HAP-1 (cell line): Measurements from ENCODE around the gene CACNA1C.
A peak's percentile ranks its signal among the peaks of the same experiment; 100 is the strongest.

Source experiments
- DNase-seq, 2 experiments: peaks; one replicate each; pipeline ENCODE4 v3.0.0-alpha.2; 2016 to 2020; ENCODE audit warnings: low spot score in 2 of 2
- H3K27me3 ChIP-seq: fragments of 250-450 bp; sonication (Bioruptor Pico); 2 replicates; pipeline ENCODE4 v1.5.1; 2020; ENCODE audit warnings: low read depth, mild to moderate bottlenecking, moderate library complexity
- H3K36me3 ChIP-seq: fragments of 250-450 bp; sonication (Bioruptor Pico); replicated peaks from 2 replicates; pipeline ENCODE4 v1.5.1; 2020; ENCODE audit warnings: mild to moderate bottlenecking
- H3K4me1 ChIP-seq: fragments of 250-450 bp; sonication (Bioruptor Pico); 2 replicates; pipeline ENCODE4 v1.5.1; 2020; ENCODE audit warnings: mild to moderate bottlenecking
- H3K4me3 ChIP-seq: fragments of 250-450 bp; sonication (Bioruptor Pico); 2 replicates; pipeline ENCODE4 v1.5.1; 2020; ENCODE audit warnings: mild to moderate bottlenecking, moderate library complexity
- H3K9me3 ChIP-seq: fragments of 250-450 bp; sonication (Bioruptor Pico); 2 replicates; pipeline ENCODE4 v1.5.1; 2020; ENCODE audit warnings: mild to moderate bottlenecking, moderate library complexity
- in situ Hi-C: fragments of 300-500 bp; cut with MboI; formaldehyde crosslinking; loops from 3 replicates; pipeline ENCODE4 v1.14.3; 2020; ENCODE audit warnings: low sequenced_read_pairs, inconsistent platforms, mixed read lengths

CACNA1C gene

DNA sequence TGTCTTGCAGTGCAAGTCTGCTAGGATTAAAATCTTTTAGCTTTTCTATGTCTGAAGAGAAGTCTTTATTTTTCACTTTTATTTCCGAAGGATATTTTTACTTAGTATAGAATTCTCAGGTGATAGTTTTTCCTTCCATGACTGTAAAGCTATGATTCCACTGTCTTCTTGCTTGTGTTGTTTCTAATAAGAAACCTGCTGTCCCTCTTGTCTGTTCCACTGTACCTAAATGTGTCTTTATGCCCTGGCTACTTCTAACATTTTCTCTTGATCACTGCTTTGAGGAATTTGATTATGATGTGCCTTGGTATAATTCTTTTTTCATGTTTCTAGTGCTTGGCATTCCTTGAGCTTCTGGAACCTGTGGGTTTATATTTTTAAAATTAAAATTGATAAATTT is 228.7 kb downstream of the CACNA1C start:
- no peak for DNase-seq
- Histone ChIP-seq H3K36me3 (no peaks in the 10 kb centered on the region), H3K4me3 (no peak overlapping the region), H3K4me1 (no peaks in the 10 kb centered on the region), H3K9me3 (no peaks in the 10 kb centered on the region), H3K27me3 (peaks cover 10% of the 10 kb centered on the region; the same call in 1 of the 2 replicates)
- in situ Hi-C loops = loop anchor here (10.0 kb wide), 1 partner anchor 227 kb away; the partner anchor contains the start of gene CACNA1C

DNA sequence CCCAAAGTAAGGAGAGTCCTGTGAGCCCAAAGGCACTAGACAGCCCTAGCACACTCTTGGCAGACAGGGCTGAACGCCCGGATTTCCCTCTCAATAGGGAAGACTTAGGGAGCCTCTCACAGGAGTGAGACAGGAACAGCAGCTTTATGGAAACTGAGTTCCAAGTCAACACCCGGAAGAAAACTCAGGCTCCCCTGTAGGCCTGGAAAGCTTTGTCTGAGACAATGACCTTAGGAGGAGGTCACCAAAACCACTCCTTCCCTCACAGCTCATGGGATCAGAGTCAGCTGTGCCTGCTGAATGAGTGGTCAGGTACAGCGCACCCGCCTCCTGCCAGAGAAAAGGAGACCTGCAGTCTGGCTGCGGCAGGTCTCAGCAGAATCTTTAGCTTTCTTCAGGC is 229.5 kb downstream of the CACNA1C start:
- in situ Hi-C loops = loop anchor here (10.0 kb wide), 1 partner anchor 228 kb away; the partner anchor contains the start of gene CACNA1C
- peaks cover 10% of the 10 kb centered on the region; the same call in 1 of the 2 replicates for H3K27me3 ChIP-seq
- H3K4me1 ChIP-seq = no peaks in the 10 kb centered on the region
- H3K36me3 ChIP-seq = no peaks in the 10 kb centered on the region
- no peak overlapping the region for H3K4me3 ChIP-seq
- no peak for DNase-seq
- no peaks in the 10 kb centered on the region for H3K9me3 ChIP-seq

DNA sequence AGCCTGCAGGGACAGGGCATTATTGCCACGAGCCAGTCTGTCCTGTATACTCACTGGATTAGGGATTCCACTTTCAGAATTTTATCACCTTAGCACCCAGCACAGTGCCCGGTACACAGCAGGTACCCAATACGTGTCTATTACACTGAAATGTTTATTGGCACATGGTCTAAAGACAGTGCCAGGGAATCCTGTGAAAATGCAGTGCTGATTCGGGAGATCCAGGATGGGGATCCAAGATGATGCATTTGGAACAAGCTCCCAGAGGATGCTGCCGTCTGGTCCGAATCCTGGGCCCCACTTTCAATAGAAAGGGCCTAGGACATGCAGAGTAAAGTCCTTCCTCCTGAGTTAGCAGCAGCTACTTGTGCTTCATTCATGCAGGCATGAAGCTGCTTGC is 230.7 kb downstream of the CACNA1C start:
- no peak for DNase-seq
- in situ Hi-C loops = loop anchor here (10.0 kb wide), 1 partner anchor 229 kb away; the partner anchor contains the start of gene CACNA1C
- Histone ChIP-seq H3K4me1 (no peaks in the 10 kb centered on the region), H3K36me3 (no peaks in the 10 kb centered on the region), H3K27me3 (peaks cover 10% of the 10 kb centered on the region; the same call in 1 of the 2 replicates), H3K4me3 (no peak overlapping the region), H3K9me3 (no peaks in the 10 kb centered on the region)

DNA sequence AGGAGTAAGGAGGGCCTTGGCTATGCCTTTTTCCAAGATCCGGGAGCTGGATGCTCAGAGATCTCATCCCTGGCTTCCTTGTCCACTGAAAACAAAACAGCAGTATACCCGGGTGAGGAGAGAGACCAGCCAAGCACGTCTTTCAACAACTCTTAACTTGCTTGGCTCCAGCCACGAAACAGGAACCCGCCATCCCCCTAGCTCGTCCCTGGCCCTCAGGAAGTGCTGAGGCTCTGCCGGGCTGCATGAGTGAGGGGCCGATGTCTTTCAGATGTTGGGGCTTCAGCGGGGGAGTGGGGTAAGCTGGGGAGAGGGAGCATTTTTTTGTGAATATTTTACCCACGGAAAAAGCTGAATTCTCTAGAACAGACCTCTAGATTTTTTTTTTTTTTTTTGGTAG is 231.1 kb downstream of the CACNA1C start:
- DNase-seq = no peak
- Histone ChIP-seq H3K9me3 (no peaks in the 10 kb centered on the region), H3K4me3 (no peak overlapping the region)

DNA sequence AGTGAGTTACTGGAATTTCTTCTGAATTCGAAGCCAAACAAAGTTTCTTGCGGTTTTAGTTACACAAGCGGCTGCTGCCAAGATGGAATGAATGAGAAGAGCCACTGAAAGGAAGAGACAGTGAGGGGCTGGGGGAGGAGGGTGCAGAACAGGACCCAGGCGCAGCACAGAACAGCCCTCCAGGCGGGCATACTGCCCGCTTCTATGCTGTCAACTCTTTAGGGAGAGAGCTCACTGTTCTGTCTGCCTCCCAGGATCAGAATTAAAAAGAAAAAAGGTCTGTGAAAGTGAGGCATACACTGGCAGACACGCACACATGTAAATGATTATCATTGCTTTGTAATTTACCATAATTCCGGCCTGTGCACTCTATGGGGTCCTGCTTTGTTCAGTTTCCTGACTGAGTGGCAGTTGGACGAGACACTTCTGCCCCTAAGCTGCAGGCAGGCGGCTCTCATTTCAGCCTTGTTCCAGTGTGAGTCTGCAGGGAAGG is 231.6 kb downstream of the CACNA1C start:
- no peak for DNase-seq
- Histone ChIP-seq H3K27me3 (peaks cover 6% of the 10 kb centered on the region; the same call in 1 of the 2 replicates), H3K4me1 (no peaks in the 10 kb centered on the region), H3K36me3 (no peaks in the 10 kb centered on the region), H3K4me3 (no peak overlapping the region), H3K9me3 (no peaks in the 10 kb centered on the region)
- in situ Hi-C loops = loop anchor here (10.0 kb wide), 1 partner anchor 230 kb away; the partner anchor contains the start of gene CACNA1C

More for the DNA sequence above, 231.1 kb downstream of the CACNA1C start:
- H3K4me1 ChIP-seq = no peaks in the 10 kb centered on the region
- H3K27me3 ChIP-seq = peaks cover 10% of the 10 kb centered on the region; the same call in 1 of the 2 replicates
- in situ Hi-C loops = loop anchor here (10.0 kb wide), 1 partner anchor 229 kb away; the partner anchor contains the start of gene CACNA1C
- H3K36me3 ChIP-seq = no peaks in the 10 kb centered on the region

DNA sequence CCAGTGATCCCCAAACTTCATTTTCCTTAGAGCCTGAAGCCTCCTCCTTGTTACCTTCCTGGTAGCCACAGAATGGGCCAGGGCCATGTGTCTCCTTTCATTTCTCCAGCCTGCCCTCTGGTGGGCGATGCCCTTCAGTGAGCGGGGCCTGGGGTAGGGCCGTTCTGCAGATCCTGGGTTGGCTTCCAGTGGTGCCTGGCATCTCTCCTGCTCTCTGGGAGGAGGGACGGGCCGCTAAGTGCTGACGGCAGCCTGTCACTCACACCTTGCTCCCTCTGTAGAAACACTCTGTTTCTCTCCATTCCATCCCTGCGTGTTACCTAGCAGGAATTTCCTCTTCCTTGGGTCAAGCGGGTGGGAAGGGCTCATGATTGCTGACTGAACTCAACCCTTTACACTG is 232.1 kb downstream of the CACNA1C start:
- no peaks in the 10 kb centered on the region for H3K9me3 ChIP-seq
- DNase-seq = peak; percentile 31 to 72
- H3K36me3 ChIP-seq = no peaks in the 10 kb centered on the region
- H3K4me3 ChIP-seq = no peak overlapping the region
- no peaks in the 10 kb centered on the region for H3K4me1 ChIP-seq
- in situ Hi-C loops = loop anchor here (10.0 kb wide), 1 partner anchor 230 kb away; the partner anchor contains the start of gene CACNA1C
- H3K27me3 ChIP-seq = peaks cover 6% of the 10 kb centered on the region; the same call in 1 of the 2 replicates

DNA sequence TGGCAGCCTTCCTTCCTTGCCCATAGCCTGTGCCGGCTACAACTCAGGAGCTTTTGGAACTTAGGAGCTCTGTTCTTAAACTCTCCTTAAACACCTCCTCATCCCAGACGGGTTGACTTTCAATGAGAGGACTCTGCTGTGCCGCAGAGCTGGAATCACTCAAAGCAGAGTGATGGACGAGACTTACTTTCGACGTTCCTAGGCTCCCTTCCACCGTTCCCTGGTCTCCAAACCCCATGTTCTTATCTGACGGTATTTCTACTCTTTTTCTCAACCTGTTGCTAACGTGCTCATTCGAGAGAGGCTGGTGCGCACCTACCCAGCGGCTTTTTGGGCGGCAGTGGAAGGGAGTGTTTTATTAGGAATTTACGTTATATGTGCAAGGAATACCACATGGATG is 232.7 kb downstream of the CACNA1C start:
- Histone ChIP-seq H3K4me1 (no peaks in the 10 kb centered on the region), H3K36me3 (no peaks in the 10 kb centered on the region), H3K4me3 (no peak overlapping the region), H3K27me3 (peaks cover 6% of the 10 kb centered on the region; the same call in 1 of the 2 replicates), H3K9me3 (no peaks in the 10 kb centered on the region)
- DNase-seq = no peak
- in situ Hi-C loops = loop anchor here (10.0 kb wide), 1 partner anchor 231 kb away; the partner anchor contains the start of gene CACNA1C

DNA sequence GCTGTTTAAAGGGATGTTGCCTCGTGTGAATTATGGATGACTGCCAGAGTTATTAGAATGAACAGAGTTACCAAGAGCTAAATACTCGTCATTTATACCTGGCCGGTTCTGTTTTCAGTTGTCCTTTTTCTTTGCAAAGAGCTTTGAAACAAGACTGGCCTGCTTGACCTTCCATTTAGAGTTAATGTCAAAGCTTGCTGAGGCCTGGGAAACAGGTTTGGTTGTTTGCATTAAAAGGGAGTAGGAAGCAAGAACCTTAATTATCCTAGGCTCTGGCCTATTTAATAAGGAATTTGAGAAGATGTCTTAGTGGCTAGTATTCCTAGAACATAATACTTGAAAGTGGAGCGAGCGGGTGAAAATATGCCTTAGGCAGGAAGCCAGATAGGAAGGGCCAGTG is 233.3 kb downstream of the CACNA1C start:
- Histone ChIP-seq H3K4me1 (no peaks in the 10 kb centered on the region), H3K9me3 (no peaks in the 10 kb centered on the region), H3K36me3 (no peaks in the 10 kb centered on the region), H3K4me3 (no peak overlapping the region), H3K27me3 (peaks cover 6% of the 10 kb centered on the region; the same call in 1 of the 2 replicates)
- DNase-seq = no peak
- in situ Hi-C loops = loop anchor here (10.0 kb wide), 1 partner anchor 231 kb away; the partner anchor contains the start of gene CACNA1C

DNA sequence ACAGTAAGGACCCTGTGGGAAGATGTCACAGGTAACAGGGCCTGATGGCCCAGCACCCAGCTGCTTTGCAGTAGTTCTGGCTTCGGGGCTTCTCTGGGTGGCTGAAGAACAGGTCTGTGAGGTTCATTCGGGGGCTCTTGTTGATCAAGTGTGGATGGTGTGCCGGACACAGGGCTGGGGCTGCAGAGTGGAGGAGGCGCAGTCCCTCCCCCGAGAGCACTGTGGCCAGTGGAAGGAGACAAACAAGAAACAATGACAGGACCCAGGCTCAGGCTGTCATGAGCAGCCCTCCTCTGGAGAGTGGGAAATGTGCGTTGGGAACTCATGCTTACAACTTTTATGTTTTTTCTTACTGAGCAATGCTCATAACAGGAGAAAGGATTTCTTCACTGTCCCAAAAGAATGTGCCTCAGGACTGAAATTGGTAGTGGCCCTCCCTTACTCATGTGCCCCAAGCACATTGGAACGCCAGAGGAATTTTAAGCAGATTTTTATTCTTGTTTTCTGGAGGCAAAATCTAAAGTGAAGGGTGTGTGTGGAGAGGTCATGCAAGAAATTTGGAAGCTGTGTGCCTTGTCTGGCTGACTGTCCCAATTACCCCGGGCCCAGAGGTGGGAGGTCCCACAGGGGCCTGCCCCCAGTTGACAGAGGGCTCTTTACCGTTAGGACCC is 233.8 kb downstream of the CACNA1C start:
- no peak for DNase-seq
- in situ Hi-C loops = loop anchor here (10.0 kb wide), 1 partner anchor 232 kb away; the partner anchor contains the start of gene CACNA1C
- H3K4me3 ChIP-seq = no peak overlapping the region

DNA sequence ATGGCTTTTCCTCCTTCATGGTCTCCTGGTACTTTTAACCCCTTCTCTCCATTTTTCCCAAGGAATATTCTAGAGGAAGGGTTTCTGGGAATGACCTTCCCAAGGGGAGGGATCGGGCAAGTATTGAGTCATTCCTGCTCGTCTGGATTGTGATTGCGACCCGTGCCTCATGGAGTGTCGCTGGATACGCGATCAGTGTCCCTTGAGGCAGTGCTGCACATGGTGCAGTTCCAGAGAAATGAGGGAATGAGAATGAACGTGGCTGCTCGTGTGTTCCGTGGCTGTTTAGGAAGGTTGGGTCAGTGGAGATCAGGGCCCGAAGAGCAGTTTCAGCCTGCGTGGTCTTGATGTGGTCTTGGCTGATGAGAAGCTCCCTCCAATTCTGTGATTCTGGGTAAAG is 234.4 kb downstream of the CACNA1C start:
- H3K9me3 ChIP-seq = no peaks in the 10 kb centered on the region
- H3K27me3 ChIP-seq = no peaks in the 10 kb centered on the region
- H3K4me3 ChIP-seq = no peak overlapping the region
- in situ Hi-C loops = loop anchor here (10.0 kb wide), 1 partner anchor 232 kb away; the partner anchor contains the start of gene CACNA1C
- no peaks in the 10 kb centered on the region for H3K4me1 ChIP-seq
- H3K36me3 ChIP-seq = no peaks in the 10 kb centered on the region
- DNase-seq = no peak

More for the DNA sequence above, 233.8 kb downstream of the CACNA1C start:
- Histone ChIP-seq H3K36me3 (no peaks in the 10 kb centered on the region), H3K4me1 (no peaks in the 10 kb centered on the region), H3K27me3 (0 out of 2 replicates have a peak, but pooled peaks cover under 1% of the 10 kb centered on the region), H3K9me3 (no peaks in the 10 kb centered on the region)

DNA sequence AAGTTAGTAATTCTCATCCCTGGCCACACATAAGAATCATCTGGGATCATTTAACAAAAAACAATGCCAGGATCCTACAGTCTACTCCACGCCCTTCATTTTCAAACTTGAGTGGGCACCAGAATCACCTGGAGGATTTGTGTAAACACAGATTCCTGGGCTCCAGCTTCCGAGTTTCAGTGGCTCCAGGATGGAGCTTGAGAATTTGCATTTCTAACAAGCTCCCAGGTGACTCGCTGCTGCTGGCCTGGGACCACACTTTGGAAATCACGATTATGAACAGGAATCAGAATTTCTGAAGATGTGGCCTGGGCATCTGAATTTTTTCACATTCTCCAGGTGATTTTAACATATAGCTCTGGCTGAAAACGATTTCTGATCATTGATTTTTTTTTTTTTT is 234.8 kb downstream of the CACNA1C start:
- H3K9me3 ChIP-seq = no peaks in the 10 kb centered on the region
- H3K36me3 ChIP-seq = no peaks in the 10 kb centered on the region
- no peak overlapping the region for H3K4me3 ChIP-seq
- in situ Hi-C loops = loop anchor here (10.0 kb wide), 1 partner anchor 233 kb away; the partner anchor contains the start of gene CACNA1C
- no peaks in the 10 kb centered on the region for H3K4me1 ChIP-seq
- H3K27me3 ChIP-seq = no peaks in the 10 kb centered on the region
- no peak for DNase-seq

DNA sequence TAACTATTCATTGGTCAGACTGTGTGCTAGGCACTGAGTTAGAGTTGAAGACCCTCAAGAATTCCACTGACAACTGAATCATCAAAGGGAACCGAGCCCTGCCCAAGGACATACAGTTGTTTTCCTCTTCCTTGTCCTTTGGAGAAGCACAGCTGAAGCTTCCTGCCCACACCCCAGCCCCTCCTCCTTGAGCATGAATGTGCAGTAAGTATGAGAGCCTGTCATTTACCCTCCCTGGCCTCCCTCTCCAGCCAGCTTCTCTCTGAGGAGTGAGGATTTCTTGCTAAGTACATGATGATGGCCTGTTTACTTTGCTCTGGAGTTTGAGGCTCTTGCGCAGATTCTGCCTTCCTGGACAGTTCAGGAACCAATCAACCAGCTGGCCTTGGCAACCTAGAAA is 235.2 kb downstream of the CACNA1C start:
- Histone ChIP-seq H3K9me3 (no peaks in the 10 kb centered on the region), H3K4me3 (no peak overlapping the region), H3K27me3 (no peaks in the 10 kb centered on the region), H3K4me1 (no peaks in the 10 kb centered on the region), H3K36me3 (no peaks in the 10 kb centered on the region)
- in situ Hi-C loops = loop anchor here (10.0 kb wide), 1 partner anchor 233 kb away; the partner anchor contains the start of gene CACNA1C
- no peak for DNase-seq

DNA sequence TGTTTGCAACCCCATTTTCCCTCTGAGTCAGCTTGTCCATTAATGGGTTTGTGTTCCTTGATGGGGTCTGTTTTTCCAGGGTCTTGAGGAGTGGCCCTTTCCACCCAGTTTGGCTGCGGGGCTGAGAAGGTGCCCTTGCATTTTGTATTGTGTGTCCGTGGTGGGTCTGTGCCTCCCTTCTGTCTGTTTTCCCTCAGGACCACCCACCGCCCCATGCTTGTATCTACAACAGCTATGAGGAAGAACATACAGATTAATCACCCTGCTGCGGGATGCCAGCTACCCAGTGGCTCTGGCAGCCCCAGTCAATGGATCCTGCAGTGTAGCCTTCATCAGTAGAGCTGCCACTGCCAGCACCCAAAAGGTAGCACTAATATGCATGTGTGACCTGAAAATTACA is 235.7 kb downstream of the CACNA1C start:
- DNase-seq = no peak
- Histone ChIP-seq H3K9me3 (no peaks in the 10 kb centered on the region), H3K36me3 (no peaks in the 10 kb centered on the region), H3K4me1 (no peaks in the 10 kb centered on the region), H3K4me3 (no peak overlapping the region), H3K27me3 (no peaks in the 10 kb centered on the region)
- in situ Hi-C loops = loop anchor here (10.0 kb wide), 1 partner anchor 234 kb away; the partner anchor contains the start of gene CACNA1C

DNA sequence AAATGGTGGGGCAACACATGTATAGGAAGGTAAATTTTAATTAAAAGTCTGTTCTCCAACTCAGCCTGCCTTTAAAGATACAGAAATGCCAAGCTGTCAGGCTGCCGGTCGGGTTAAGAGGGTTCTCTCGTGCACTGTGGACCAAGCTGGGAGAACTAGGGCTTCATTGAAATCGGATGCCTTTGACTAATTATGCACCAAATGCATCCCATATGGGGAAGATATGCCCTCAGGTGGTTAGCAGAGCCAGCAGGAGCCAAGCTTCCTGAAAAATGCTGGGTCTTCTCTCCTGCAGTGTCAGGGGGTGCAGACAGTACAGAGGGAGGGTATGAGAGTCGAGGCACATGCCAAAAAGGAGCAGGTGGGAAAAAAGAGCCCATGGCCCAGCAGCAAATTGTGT is 236.1 kb downstream of the CACNA1C start:
- no peak overlapping the region for H3K4me3 ChIP-seq
- H3K36me3 ChIP-seq = no peaks in the 10 kb centered on the region
- no peaks in the 10 kb centered on the region for H3K4me1 ChIP-seq
- H3K27me3 ChIP-seq = no peaks in the 10 kb centered on the region
- no peak for DNase-seq
- no peaks in the 10 kb centered on the region for H3K9me3 ChIP-seq
- in situ Hi-C loops = loop anchor here (10.0 kb wide), 1 partner anchor 234 kb away; the partner anchor contains the start of gene CACNA1C
